OCI-LY3 (cell line): Measurements from ENCODE around the gene TSPOAP1.

Source experiments
- CTCF ChIP-seq: fragments of 200-600, 300-600 bp; sonication (generic); IDR thresholded peaks from 2 replicates; pipeline ENCODE4 v1.5.1; 2014; ENCODE audit warnings: antibody characterized with exemption, low read length, low read depth
- EZH2phosphoT487 ChIP-seq: fragments of 200-600 bp; shearing (Covaris generic); IDR thresholded peaks from 2 replicates; pipeline ENCODE4 v1.6.1; 2018; ENCODE audit warnings: antibody characterized with exemption, mixed run types, low read depth

DNA sequence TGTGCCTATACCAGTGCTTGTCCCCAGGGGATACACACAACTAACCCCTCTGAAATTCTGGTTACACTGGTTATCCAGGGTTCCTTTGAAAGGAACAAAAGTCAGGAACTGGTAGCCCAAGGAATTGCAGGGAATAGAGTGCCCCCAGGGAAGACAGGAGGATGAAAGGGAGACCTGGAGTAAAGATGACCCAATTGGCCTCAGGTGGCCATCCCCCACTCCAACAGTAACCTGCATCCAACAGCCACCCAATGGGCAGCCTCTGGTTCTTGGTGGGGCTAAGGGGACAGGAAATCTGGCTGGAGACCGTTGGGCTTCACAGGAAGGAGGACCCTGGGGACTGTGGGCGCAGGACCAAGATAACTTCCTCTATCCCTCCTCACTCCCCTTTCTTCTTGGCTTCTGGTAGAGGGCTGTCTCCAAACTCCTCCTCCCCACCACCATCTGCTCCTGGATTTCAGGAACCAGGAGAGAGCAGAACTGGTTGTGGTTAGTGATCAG, 47.0 kb downstream of the TSPOAP1 start:
- TF ChIP-seq EZH2phosphoT487 = no peak
- no peak for TF ChIP-seq CTCF
